Ascending aorta (tissue), 2 donors: Measurements from ENCODE around the gene CBLIF. TPM values are rescaled to one million over a fixed set of nuclear protein-coding genes. Genes with fewer than 3 reads are reported as not detected.

Source experiments
- DNase-seq, 2 donors: peaks; one replicate each; pipeline ENCODE4 v3.0.0-alpha.2; 2019; ENCODE audit warnings: low spot score in 2 of 2
- H3K27ac ChIP-seq, 2 donors: fragments of 200-600 bp; sonication (generic); one replicate each; pipeline ENCODE4 v1.5.1; 2016 to 2017; ENCODE audit warnings: mild to moderate bottlenecking in 1 of 2
- H3K27me3 ChIP-seq: fragments of 200-600 bp; sonication (generic); one replicate; pipeline ENCODE4 v1.5.1; 2017
- H3K36me3 ChIP-seq, 2 donors: fragments of 200-600 bp; sonication (generic); one replicate each; pipeline ENCODE4 v1.5.1; 2016
- H3K4me1 ChIP-seq, 2 donors: fragments of 200-600 bp; sonication (generic); one replicate each; pipeline ENCODE4 v1.5.1; 2016 to 2017; ENCODE audit warnings: mild to moderate bottlenecking in 1 of 2
- H3K4me3 ChIP-seq, 2 donors: fragments of 200-600 bp; sonication (generic); one replicate each; pipeline ENCODE4 v1.5.1; 2016 to 2017; ENCODE audit warnings: mild to moderate bottlenecking in 1 of 2
- H3K9me3 ChIP-seq, 2 donors: fragments of 200-600 bp; sonication (generic); one replicate each; pipeline ENCODE4 v1.5.1; 2016
- CTCF ChIP-seq, 3 experiments: fragments of 200-600 bp in 2 of 3; fragments of 450-650 bp in 1 of 3; sonication (generic) in 2 of 3; IDR thresholded peaks; one replicate each; pipeline ENCODE4 v1.5.1; 2016 to 2019; ENCODE audit warnings: antibody characterized with exemption in 3 of 3, mild to moderate bottlenecking in 1 of 3, moderate library complexity in 1 of 3
- intact Hi-C: fragments of 100-400 bp; cut with DNase I; formaldehyde crosslinking; loops from one replicate; pipeline ENCODE4 v1.15.1; 2023
- total RNA-seq: library from RNA; depleted of rRNA; stranded (reverse); fragments of >200 nt; gene quantifications from one replicate; pipeline ENCODE4 v1.1.0, GENCODE V29; 2016

CBLIF gene
- total RNA-seq, 1 donor from 2014 or later = 2.6 TPM

GRCh38 chr11:59866836-59867235, 21.5 kb upstream of the CBLIF start:
- Histone ChIP-seq H3K27ac (no peak overlapping the region), H3K27me3 (no peaks in the 10 kb centered on the region), H3K9me3 (no peaks in the 10 kb centered on the region), H3K4me3 (no peak overlapping the region), H3K36me3 (no peaks in the 10 kb centered on the region), H3K4me1 (no peaks in the 10 kb centered on the region)
- intact Hi-C loops = no loop called here
- no peak for DNase-seq
- no peak for TF ChIP-seq CTCF (IDR thresholded peaks at IDR 0.05)

DNA sequence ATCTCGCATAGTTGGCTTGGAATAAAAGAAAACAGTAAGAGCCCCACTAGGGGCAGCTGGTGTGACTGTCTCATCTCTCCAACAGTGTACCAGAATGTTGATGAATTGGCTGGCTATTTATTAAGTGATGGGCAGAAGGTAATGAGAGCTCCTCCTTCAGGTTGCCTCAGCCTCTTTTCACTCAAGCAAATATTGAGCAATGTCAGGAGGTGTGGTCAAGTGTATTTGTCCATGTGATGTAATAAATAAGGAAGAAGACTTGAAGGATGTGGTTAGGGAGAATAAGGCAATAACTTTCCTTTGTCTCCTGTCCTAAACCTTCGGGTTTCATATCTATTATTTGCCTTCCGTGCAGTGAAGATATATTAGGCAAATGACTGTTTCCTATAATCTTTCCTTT, 21.1 kb upstream of the CBLIF start, which contains the start of gene TCN1:
Gene TCN1 (minus strand): TSS at position 91 of the 400 bp plus-strand sequence. CDS start 17 bp downstream, at position 74.
- Histone ChIP-seq H3K9me3 (no peaks in the 10 kb centered on the region), H3K27ac (no peak within 1 kb of the TSS)
- intact Hi-C loops = no loop called here

GRCh38 chr11:59865031-59865430, 19.7 kb upstream of the CBLIF start:
- Histone ChIP-seq H3K4me1 (no peaks in the 10 kb centered on the region), H3K27ac (no peak overlapping the region), H3K36me3 (no peaks in the 10 kb centered on the region), H3K27me3 (no peaks in the 10 kb centered on the region), H3K9me3 (no peaks in the 10 kb centered on the region), H3K4me3 (no peak overlapping the region)
- no peak for DNase-seq
- TF ChIP-seq CTCF (IDR thresholded peaks at IDR 0.05) = no peak
- intact Hi-C loops = no loop called here

More for the DNA sequence above, 21.1 kb upstream of the CBLIF start, which contains the start of gene TCN1:
- no peak for TF ChIP-seq CTCF (IDR thresholded peaks at IDR 0.05)
- Histone ChIP-seq H3K36me3 (no peaks in the 10 kb centered on the region), H3K4me1 (no peaks in the 10 kb centered on the region), H3K27me3 (no peaks in the 10 kb centered on the region), H3K4me3 (no peak within 1 kb of the TSS)
- DNase-seq = no peak

DNA sequence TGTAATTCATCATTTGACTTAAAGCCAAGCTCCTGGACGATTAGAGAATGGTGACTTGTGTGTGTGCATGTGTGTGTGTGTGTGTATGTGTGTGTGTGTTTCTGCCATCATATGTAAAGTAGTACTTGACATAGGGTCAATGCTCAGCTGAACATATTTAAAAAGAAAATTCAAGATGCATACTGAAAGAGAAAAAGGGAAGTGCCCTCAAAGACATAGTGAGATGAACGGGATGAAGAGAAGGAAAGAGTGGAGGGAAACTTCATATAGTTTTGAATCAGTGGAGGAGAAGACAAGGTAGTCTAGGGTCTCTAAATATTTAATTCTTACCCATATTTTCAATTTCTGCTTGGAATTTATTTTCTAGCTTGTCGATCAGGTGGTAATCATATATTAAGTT, 17.0 kb upstream of the CBLIF start:
- Histone ChIP-seq H3K4me1 (no peaks in the 10 kb centered on the region), H3K27ac (no peak overlapping the region), H3K9me3 (no peaks in the 10 kb centered on the region), H3K36me3 (no peaks in the 10 kb centered on the region), H3K4me3 (no peak overlapping the region), H3K27me3 (no peaks in the 10 kb centered on the region)
- no peak for DNase-seq
- intact Hi-C loops = no loop called here
- no peak for TF ChIP-seq CTCF (IDR thresholded peaks at IDR 0.05)

DNA sequence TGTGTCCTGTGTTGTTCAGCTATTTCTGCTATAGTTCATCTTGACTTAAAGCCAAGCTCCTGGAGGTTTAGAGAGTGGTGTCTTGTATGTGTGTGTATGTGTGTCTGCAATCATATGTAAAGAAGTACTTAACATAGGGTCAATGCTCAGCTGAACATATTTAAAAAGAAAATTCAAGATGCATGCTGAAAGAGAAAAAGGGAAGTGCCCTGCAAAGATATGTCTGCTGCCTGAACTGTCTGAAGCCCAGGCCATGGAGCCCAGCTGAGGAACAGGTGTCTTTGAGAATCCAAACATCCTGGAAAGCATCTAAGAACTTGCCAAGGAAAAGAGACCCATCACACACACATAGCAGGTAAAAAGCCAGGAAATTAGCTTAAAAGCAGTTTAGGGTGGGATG, 14.4 kb upstream of the CBLIF start:
- TF ChIP-seq CTCF (IDR thresholded peaks at IDR 0.05) = no peak
- Histone ChIP-seq H3K9me3 (no peaks in the 10 kb centered on the region), H3K4me1 (no peaks in the 10 kb centered on the region), H3K36me3 (no peaks in the 10 kb centered on the region), H3K4me3 (no peak overlapping the region), H3K27ac (no peak overlapping the region), H3K27me3 (no peaks in the 10 kb centered on the region)
- intact Hi-C loops = no loop called here
- no peak for DNase-seq
